Body of pancreas (tissue), 4 donors: ENCODE measurements around the gene MAP3K4. TPM values are rescaled to one million over a fixed set of nuclear protein-coding genes. Genes with fewer than 3 reads are reported as not detected.

ENCODE experiments used
- ATAC-seq: fragments of 150-250 bp; one replicate; pipeline ENCODE4 v1.9.1; 2016
- DNase-seq, 4 donors: peaks; one replicate each; pipeline ENCODE4 v3.0.0-alpha.2; 2019
- H3K27ac ChIP-seq, 4 donors: fragments of 200-600 bp; sonication (generic); 1 replicate in 3 of 4; 2 replicates in 1 of 4; pipeline versions ENCODE4 v1.5.1 to v1.6.1; 2016 to 2019; ENCODE audit warnings: mild to moderate bottlenecking in 1 of 4, mixed read lengths in 1 of 4, moderate library complexity in 1 of 4
- H3K27me3 ChIP-seq, 2 donors: fragments of 200-600 bp; sonication (generic); one replicate each; pipeline ENCODE4 v1.6.0; 2016; ENCODE audit warnings: mild to moderate bottlenecking in 1 of 2
- H3K36me3 ChIP-seq, 2 donors: fragments of 200-600 bp; sonication (generic); replicated peaks in 1 of 2; 2 replicates each; pipeline ENCODE4 v1.5.1; 2016; ENCODE audit warnings: low read depth in 2 of 2; ENCODE audit not compliant: insufficient read depth in 1 of 2
- H3K4me1 ChIP-seq: fragments of 200-600 bp; sonication (generic); one replicate; pipeline ENCODE4 v1.6.0; 2016
- H3K4me3 ChIP-seq, 2 donors: fragments of 200-600 bp; sonication (generic); 1 replicate in 1 of 2; 2 replicates in 1 of 2; pipeline ENCODE4 v1.5.1; 2016 to 2019
- H3K9me3 ChIP-seq, 3 donors: fragments of 200-600 bp; sonication (generic); 1 replicate in 2 of 3; 2 replicates in 1 of 3; pipeline ENCODE4 v1.5.1; 2016
- POLR2A ChIP-seq, 3 donors: fragments of 450-650 bp; IDR thresholded peaks; one replicate each; pipeline ENCODE4 v1.6.1; 2016; ENCODE audit warnings: antibody characterized with exemption in 3 of 3, mild to moderate bottlenecking in 2 of 3
- WGBS, 2 donors: methylation state at CpG; one replicate each; pipeline ENCODE4 v1.1.5; 2017; 5-methylcytosine and 5-hydroxymethylcytosine counted together
- intact Hi-C: fragments of 100-400 bp; cut with DNase I; formaldehyde crosslinking; loops from one replicate; pipeline ENCODE4 v1.15.1; 2023
- total RNA-seq, 2 donors: library from RNA; depleted of rRNA; stranded (reverse); fragments of >200 nt; gene quantifications; one replicate each; pipeline ENCODE4 v1.1.0, GENCODE V29; 2016
- TF ChIP-seq, protein P1 (sequence below), 7 experiments: fragments of 450-650 bp in 4 of 7; fragments of 200-600 bp in 3 of 7; sonication (generic) in 3 of 7; IDR thresholded peaks; one replicate each; pipeline ENCODE4 v1.5.1; 2016 to 2019; ENCODE audit warnings: antibody characterized with exemption in 7 of 7

Gene MAP3K4
- total RNA-seq, 2 donors from 2014 or later, result 20.1 to 31.4 TPM

GRCh38 chr6:160998766-160999165 lies 7.2 kb downstream of the MAP3K4 start:
- Histone ChIP-seq H3K9me3 (no peaks in the 10 kb centered on the region), H3K4me3 (no peak overlapping the region), H3K27me3 (no peaks in the 10 kb centered on the region), H3K36me3 (no peaks in the 10 kb centered on the region), H3K27ac (no peak overlapping the region), H3K4me1 (peaks cover 52% of the 10 kb centered on the region)
- no peak for DNase-seq
- ATAC-seq, result no peak
- 57 to 61% methylated on average over 4 of the region's 4 CpGs for WGBS, 2 donors
- no peak for TF ChIP-seq POLR2A (IDR thresholded peaks at IDR 0.05)
- TF ChIP-seq, protein P1, sequence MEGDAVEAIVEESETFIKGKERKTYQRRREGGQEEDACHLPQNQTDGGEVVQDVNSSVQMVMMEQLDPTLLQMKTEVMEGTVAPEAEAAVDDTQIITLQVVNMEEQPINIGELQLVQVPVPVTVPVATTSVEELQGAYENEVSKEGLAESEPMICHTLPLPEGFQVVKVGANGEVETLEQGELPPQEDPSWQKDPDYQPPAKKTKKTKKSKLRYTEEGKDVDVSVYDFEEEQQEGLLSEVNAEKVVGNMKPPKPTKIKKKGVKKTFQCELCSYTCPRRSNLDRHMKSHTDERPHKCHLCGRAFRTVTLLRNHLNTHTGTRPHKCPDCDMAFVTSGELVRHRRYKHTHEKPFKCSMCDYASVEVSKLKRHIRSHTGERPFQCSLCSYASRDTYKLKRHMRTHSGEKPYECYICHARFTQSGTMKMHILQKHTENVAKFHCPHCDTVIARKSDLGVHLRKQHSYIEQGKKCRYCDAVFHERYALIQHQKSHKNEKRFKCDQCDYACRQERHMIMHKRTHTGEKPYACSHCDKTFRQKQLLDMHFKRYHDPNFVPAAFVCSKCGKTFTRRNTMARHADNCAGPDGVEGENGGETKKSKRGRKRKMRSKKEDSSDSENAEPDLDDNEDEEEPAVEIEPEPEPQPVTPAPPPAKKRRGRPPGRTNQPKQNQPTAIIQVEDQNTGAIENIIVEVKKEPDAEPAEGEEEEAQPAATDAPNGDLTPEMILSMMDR (IDR thresholded peaks at IDR 0.05), result no peak
- intact Hi-C loops, result no loop called here

DNA sequence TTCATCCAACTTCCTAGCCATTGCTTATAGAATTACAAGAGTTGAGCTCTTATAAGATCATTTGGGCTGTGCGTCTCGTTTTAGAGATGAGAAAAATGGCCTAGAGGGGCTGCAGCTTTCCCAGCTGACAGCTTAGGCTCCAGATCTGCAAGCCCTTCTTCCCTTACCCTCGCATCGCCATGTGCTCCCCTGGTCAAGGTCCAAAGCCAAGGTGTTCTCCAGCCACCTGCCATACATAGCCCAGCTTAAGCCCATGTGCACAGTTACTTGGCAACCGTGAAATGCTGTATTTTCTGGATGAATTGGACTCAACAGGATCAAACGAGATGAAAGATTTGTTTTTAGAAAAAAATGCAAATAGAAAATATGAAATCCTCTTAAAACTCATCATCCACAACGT lies 7.9 kb downstream of the MAP3K4 start:
- Histone ChIP-seq H3K27ac (no peak overlapping the region), H3K27me3 (no peaks in the 10 kb centered on the region), H3K9me3 (no peaks in the 10 kb centered on the region), H3K4me3 (no peak overlapping the region), H3K4me1 (peaks cover 53% of the 10 kb centered on the region), H3K36me3 (no peaks in the 10 kb centered on the region)
- intact Hi-C loops, result no loop called here
- DNase-seq (peak in 3 of 4 donors; percentile 25 to 48 (median 43)), ATAC-seq (peak; percentile 35)
- WGBS, 2 donors, result 50 to 52% methylated on average over 7 of the region's 7 CpGs
- TF ChIP-seq, protein P1 (IDR thresholded peaks at IDR 0.05), result no peak

DNA sequence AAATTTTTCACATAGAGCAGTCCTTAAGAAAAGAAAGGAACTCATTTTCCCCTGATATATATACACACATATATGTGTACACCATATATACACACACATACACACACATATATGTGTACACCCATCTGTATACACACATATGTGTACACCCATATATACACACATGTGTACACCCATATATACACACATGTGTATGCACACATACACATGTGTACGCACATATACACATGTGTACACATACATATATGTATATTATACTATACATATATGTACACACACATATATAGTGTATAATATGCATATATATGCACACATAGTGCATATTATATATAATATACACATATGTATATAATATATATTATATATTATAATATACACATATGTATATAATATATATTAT lies 9.1 kb downstream of the MAP3K4 start:
- DNase-seq, result no peak
- 98 to 100% methylated on average over 1 of the region's 1 CpG for WGBS, 2 donors
- intact Hi-C loops, result no loop called here
- no peak for ATAC-seq
- Histone ChIP-seq H3K27me3 (no peaks in the 10 kb centered on the region), H3K4me3 (no peak overlapping the region), H3K9me3 (no peaks in the 10 kb centered on the region), H3K27ac (no peak overlapping the region), H3K4me1 (peaks cover 52% of the 10 kb centered on the region), H3K36me3 (no peaks in the 10 kb centered on the region)
- TF ChIP-seq, protein P1 (IDR thresholded peaks at IDR 0.05), result no peak
- no peak for TF ChIP-seq POLR2A (IDR thresholded peaks at IDR 0.05)

GRCh38 chr6:161001421-161001820 lies 9.9 kb downstream of the MAP3K4 start:
- no peak for TF ChIP-seq POLR2A (IDR thresholded peaks at IDR 0.05)
- TF ChIP-seq, protein P1 (IDR thresholded peaks at IDR 0.05), result no peak
- no peak overlapping the region for H3K4me3 ChIP-seq
- WGBS, 2 donors, result 44 to 45% methylated on average over 4 of the region's 4 CpGs
- peak; percentile 27 to 44 (median 32) for DNase-seq
- H3K27ac ChIP-seq, result no peak overlapping the region
- no peaks in the 10 kb centered on the region for H3K36me3 ChIP-seq
- no peak for ATAC-seq
- intact Hi-C loops, result no loop called here
- H3K9me3 ChIP-seq, result no peaks in the 10 kb centered on the region
- H3K4me1 ChIP-seq, result peaks cover 46% of the 10 kb centered on the region
- H3K27me3 ChIP-seq, result no peaks in the 10 kb centered on the region

DNA sequence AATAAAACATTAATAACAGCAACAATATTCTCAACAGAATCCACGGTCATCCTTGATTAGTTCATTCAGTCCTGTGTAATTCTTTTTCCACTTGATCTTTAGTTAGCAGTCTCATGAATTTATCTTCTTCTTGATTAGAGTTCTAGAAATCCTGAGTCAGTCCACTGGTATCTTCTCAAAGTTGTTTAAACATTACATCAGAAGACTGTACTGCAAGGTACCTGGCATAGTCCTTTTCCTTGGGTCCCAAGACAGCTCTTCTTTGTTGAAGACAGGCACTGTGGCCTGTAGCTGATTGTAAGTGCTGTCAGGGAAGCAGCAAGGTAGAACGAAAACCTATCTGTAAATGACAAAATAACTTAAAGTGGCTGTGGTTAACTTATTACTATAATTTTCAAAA lies 11.8 kb downstream of the MAP3K4 start:
- Histone ChIP-seq H3K4me3 (no peak overlapping the region), H3K27ac (no peak overlapping the region), H3K9me3 (no peaks in the 10 kb centered on the region), H3K4me1 (peaks cover 42% of the 10 kb centered on the region), H3K27me3 (no peaks in the 10 kb centered on the region), H3K36me3 (no peaks in the 10 kb centered on the region)
- 75 to 82% methylated on average over 2 of the region's 2 CpGs for WGBS, 2 donors
- no peak for DNase-seq
- ATAC-seq, result no peak
- TF ChIP-seq, protein P1 (IDR thresholded peaks at IDR 0.05), result no peak
- no peak for TF ChIP-seq POLR2A (IDR thresholded peaks at IDR 0.05)
- intact Hi-C loops, result no loop called here
